Measurements from ENCODE around the gene TBC1D22A. TPM values are rescaled to one million over a fixed set of nuclear protein-coding genes. Genes with fewer than 3 reads are reported as not detected.

TBC1D22A gene
- total and polyA plus RNA-seq, 9 of the 15 experiments (the other 6 are each of a cell fraction or from before 2014, with no cell fraction given): 0.20 to 11.5 (median 5.2) TPM

GRCh38 chr22:46974077-46974476 is 211.6 kb downstream of the TBC1D22A start:
- peaks cover 2 to 19% of the 10 kb centered on the region in 2 experiments; a peak in 4 of 5 replicates for H3K4me1 ChIP-seq (replicated peaks in 1 of 2; ENCODE audit: control insufficient read depth in 2 of 2, insufficient read depth in 2 of 2, low read length in 2 of 2)
- no peaks in the 10 kb centered on the region for H3K79me2 ChIP-seq (ENCODE audit: control insufficient read depth, insufficient read depth, low read length)
- no peak for FAIRE-seq
- H3K27me3 ChIP-seq (ENCODE audit: control insufficient read depth in 2 of 2, insufficient read depth in 2 of 2, low read length in 2 of 2): no peaks in the 10 kb centered on the region
- H3K27ac ChIP-seq (ENCODE audit: extremely low read depth, low read depth, low read length): no peak overlapping the region
- no peak overlapping the region for H3K9ac ChIP-seq (ENCODE audit: insufficient read depth in 1 of 2, low read depth in 2 of 2, low read length in 2 of 2)
- ChIA-PET CTCF (ENCODE audit: low intra/inter-chr PET ratio) (no interaction called here), POLR2A (no interaction called here)
- DNase-seq (ENCODE audit: extremely low read depth in 1 of 4, low spot score in 3 of 4): no peak
- in situ Hi-C loops (cut with MboI) (no loop called here), intact Hi-C loops (cut with micrococcal nuclease) (no loop called here)
- H3K36me3 ChIP-seq (ENCODE audit: control insufficient read depth, insufficient read depth, low read length): no peaks in the 10 kb centered on the region
- WGBS (ENCODE audit: insufficient coverage, low coverage, missing lambda C conversion rate): 90% methylated on average over 12 of the region's 20 CpGs
- no peak for TF ChIP-seq HLTF (IDR thresholded peaks at IDR 0.05)
- TF ChIP-seq BRF2 (IDR thresholded peaks at IDR 0.05; ENCODE audit: borderline replicate concordance, insufficient read depth, insufficient read length): no peak
- TF ChIP-seq L3MBTL2 (IDR thresholded peaks at IDR 0.05): no peak
- no peak for TF ChIP-seq USF2 (CRISPR knock-in tag; IDR thresholded peaks at IDR 0.05)
- TF ChIP-seq EP400 (IDR thresholded peaks at IDR 0.05): no peak
- no peak for TF ChIP-seq ZFP36 (IDR thresholded peaks at IDR 0.05; ENCODE audit: low read depth, low read length, partially characterized antibody)
- no peak for TF ChIP-seq ZNF586 (CRISPR knock-in tag; conservative IDR thresholded peaks at IDR 0.05)
- no peak for TF ChIP-seq ADNP (tag; IDR thresholded peaks at IDR 0.05)
- BruUV-seq (replicated peaks): no TSS peak
- no peak overlapping the region for H3K4me2 ChIP-seq (ENCODE audit: insufficient read depth, low read length)
- H3K4me3 ChIP-seq: no peak overlapping the region
- H4K20me1 ChIP-seq (replicated peaks; ENCODE audit: control insufficient read depth, insufficient read depth, low read length): no peaks in the 10 kb centered on the region
- H3K9me1 ChIP-seq (ENCODE audit: control insufficient read depth, insufficient read depth, low read length): no peaks in the 10 kb centered on the region
- no peaks in the 10 kb centered on the region for H3K9me3 ChIP-seq (replicated peaks; ENCODE audit: control insufficient read depth, insufficient read depth, low read depth, low read length)
- H2AFZ ChIP-seq (ENCODE audit: low read depth, low read length): no peak overlapping the region
- no peak for ATAC-seq

All from K562 (cell line).